Measurements from ENCODE around the gene AOPEP.

DNA sequence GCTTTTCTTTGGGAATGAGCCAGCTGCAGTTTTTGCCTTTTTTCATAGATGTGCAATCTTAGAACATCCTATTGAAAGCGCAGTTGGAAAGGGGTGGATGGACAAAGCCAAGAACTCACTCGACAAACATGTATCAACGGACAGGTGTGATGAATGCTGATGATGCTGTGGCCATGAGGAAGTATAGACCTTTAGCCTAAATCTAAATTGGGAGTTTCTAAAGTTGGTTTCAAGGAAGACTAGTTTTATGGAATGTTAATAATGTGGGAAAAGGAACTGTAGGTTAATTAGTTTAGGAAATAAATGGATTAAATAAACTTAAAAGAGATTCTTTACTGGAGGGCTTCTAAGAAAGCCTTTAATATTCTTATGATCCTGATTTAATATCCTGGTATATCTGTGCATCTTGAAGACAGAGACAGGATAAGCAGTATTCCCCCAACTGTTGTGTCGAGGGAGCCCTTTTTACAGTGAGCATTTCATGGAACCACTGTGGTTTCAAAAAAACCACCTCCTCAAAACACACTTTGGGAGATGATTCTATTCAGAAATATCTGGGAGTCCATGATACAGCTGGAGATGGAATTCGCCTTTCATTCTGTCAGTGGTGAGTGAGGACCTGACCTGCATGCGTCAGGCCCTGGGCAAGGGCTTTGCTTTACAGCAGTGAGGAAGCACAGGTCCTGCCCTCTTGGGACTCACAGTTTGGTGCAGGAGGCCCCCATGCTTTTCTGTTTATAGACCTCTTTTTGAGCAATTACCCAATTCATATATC is 82.6 kb downstream of the AOPEP start:
- TF ChIP-seq, protein P1, sequence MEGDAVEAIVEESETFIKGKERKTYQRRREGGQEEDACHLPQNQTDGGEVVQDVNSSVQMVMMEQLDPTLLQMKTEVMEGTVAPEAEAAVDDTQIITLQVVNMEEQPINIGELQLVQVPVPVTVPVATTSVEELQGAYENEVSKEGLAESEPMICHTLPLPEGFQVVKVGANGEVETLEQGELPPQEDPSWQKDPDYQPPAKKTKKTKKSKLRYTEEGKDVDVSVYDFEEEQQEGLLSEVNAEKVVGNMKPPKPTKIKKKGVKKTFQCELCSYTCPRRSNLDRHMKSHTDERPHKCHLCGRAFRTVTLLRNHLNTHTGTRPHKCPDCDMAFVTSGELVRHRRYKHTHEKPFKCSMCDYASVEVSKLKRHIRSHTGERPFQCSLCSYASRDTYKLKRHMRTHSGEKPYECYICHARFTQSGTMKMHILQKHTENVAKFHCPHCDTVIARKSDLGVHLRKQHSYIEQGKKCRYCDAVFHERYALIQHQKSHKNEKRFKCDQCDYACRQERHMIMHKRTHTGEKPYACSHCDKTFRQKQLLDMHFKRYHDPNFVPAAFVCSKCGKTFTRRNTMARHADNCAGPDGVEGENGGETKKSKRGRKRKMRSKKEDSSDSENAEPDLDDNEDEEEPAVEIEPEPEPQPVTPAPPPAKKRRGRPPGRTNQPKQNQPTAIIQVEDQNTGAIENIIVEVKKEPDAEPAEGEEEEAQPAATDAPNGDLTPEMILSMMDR (IDR thresholded peaks at IDR 0.05): no peak
- TF ChIP-seq POLR2A (IDR thresholded peaks at IDR 0.05): no peak

Data from uterus (tissue), 2 donors.